ENCODE measurements around the gene SHISA8.

- TF ChIP-seq CTCF (IDR thresholded peaks at IDR 0.05 in 8 of 11, conservative IDR thresholded peaks at IDR 0.05 in 3 of 11) (no peak), POLR2A (IDR thresholded peaks at IDR 0.05) (no peak)
These were observed 49.2 kb upstream of the SHISA8 start for GRCh38 chr22:41964112-41964491.

Data from spleen (tissue), 7 donors.